ENCODE data around the gene HBE1. TPM values are rescaled to one million over a fixed set of nuclear protein-coding genes. Genes with fewer than 3 reads are reported as not detected.

Gene HBE1
- total and polyA plus RNA-seq, 2 of the 8 experiments (the other 6 are each of a cell fraction or from before 2014, with no cell fraction given): 0.39 TPM; not detected in 1

- H2AFZ ChIP-seq (ENCODE audit: low read length): no peak overlapping the region
These were observed 23.3 kb upstream of the HBE1 start for GRCh38 chr11:5293028-5293427.

More at GRCh38 chr11:5293028-5293427, 23.3 kb upstream of the HBE1 start:
- Histone ChIP-seq H3K56ac (replicated peaks; ENCODE audit: insufficient read length, low read depth, low read length) (no peak overlapping the region), H3K9ac (replicated peaks in 1 of 4; ENCODE audit: extremely low read depth in 1 of 4, low read depth in 3 of 4, low read length in 3 of 4) (no peak overlapping the region), H3K4ac (replicated peaks; ENCODE audit: insufficient read length, low read depth, low read length) (no peak overlapping the region), H4K8ac (ENCODE audit: extremely low read depth, insufficient read depth, low read length) (no peak overlapping the region), H2BK12ac (ENCODE audit: low read depth, low read length) (no peak overlapping the region), H2BK20ac (ENCODE audit: low read length) (no peak overlapping the region), H4K20me1 (replicated peaks in 1 of 2; ENCODE audit: control insufficient read depth in 1 of 2, insufficient read depth in 2 of 2, low read length in 2 of 2) (no peaks in the 10 kb centered on the region), H2BK15ac (ENCODE audit: low read length) (no peak overlapping the region), H3K4me3 (ENCODE audit: extremely low read depth in 1 of 4, insufficient read depth in 2 of 4, low read depth in 3 of 4, low read length in 4 of 4) (no peak overlapping the region), H2BK5ac (ENCODE audit: low read depth, low read length) (no peak overlapping the region), H3K4me2 (ENCODE audit: insufficient read depth in 1 of 2, low read depth in 2 of 2, low read length in 2 of 2) (no peak overlapping the region), H2BK120ac (replicated peaks; ENCODE audit: low read depth, low read length) (no peak overlapping the region), H2AK5ac (ENCODE audit: low read depth, low read length) (no peak overlapping the region), H3K9me3 (ENCODE audit: insufficient read depth in 2 of 2, low read depth in 1 of 2, low read length in 1 of 2) (no peaks in the 10 kb centered on the region; a peak in 1 of 4 replicates), H3K4me1 (replicated peaks in 1 of 4; ENCODE audit: control insufficient read depth in 3 of 4, insufficient read depth in 4 of 4, low read length in 3 of 4) (no peaks in the 10 kb centered on the region), H3K27me3 (replicated peaks in 1 of 4; ENCODE audit: control insufficient read depth in 3 of 4, extremely low read depth in 1 of 4, insufficient read depth in 3 of 4, low read length in 3 of 4) (no peaks in the 10 kb centered on the region), H3K14ac (ENCODE audit: insufficient read length) (no peak overlapping the region), H3K23ac (ENCODE audit: insufficient read length) (no peak overlapping the region), H3K79me2 (ENCODE audit: control insufficient read depth in 1 of 2, insufficient read depth in 2 of 2, low read length in 2 of 2) (no peaks in the 10 kb centered on the region), H3K36me3 (ENCODE audit: control insufficient read depth in 2 of 4, insufficient read depth in 4 of 4, low read length in 3 of 4) (no peaks in the 10 kb centered on the region), H3K27ac (ENCODE audit: low read depth, low read length) (no peak overlapping the region), H3K23me2 (ENCODE audit: low read depth, low read length) (no peaks in the 10 kb centered on the region), H4K91ac (replicated peaks; ENCODE audit: insufficient read length, low read length) (no peak overlapping the region), H4K5ac (ENCODE audit: insufficient read length, low read depth, low read length) (no peak overlapping the region), H3K79me1 (ENCODE audit: low read depth, low read length) (no peaks in the 10 kb centered on the region), H3K18ac (ENCODE audit: extremely low read depth, low read length) (no peak overlapping the region)
- CTCF ChIA-PET (ENCODE audit: partially characterized antibody): interaction anchor here (0.8 to 2.3 kb wide), 3 partner anchors 78 to 169 kb away, joined by 4 to 9 read pairs (median 5); no protein-coding TSS in a partner anchor
- FAIRE-seq (no peak), DNase-seq (ENCODE audit: low read depth in 1 of 2, low spot score in 2 of 2) (no peak)
- POLR2A ChIA-PET (ENCODE audit: partially characterized antibody): no interaction called here
- no peak for TF ChIP-seq SIX5 (IDR thresholded peaks at IDR 0.05; ENCODE audit: low read depth, low read length)
- no peak for TF ChIP-seq SUZ12 (IDR thresholded peaks at IDR 0.05; ENCODE audit: low read length)
- no peak for TF ChIP-seq POU5F1 (IDR thresholded peaks at IDR 0.05; ENCODE audit: low read depth, low read length)
- no peak for TF ChIP-seq CHD2 (IDR thresholded peaks at IDR 0.05; ENCODE audit: low read length)
- TF ChIP-seq TAF1 (IDR thresholded peaks at IDR 0.05; ENCODE audit: low read depth, low read length): no peak
- 88% methylated on average over 8 of the region's 8 CpGs; no CpG with 5 or more reads in 1 of the 2 experiments for WGBS, 2 experiments (ENCODE audit: extremely low coverage in 1 of 2, insufficient coverage in 1 of 2, insufficient read length in 1 of 2, insufficient replicate concordance in 2 of 2, low coverage in 1 of 2, low lambda C conversion rate in 2 of 2, missing lambda C conversion rate in 1 of 2)

Measured in H1 (cell line).